Hippocampal formation (tissue), 2 donors: ENCODE results near the gene PCDHGA10.
"Not testable (repeated sequence)": the region's sequence is repeated elsewhere in the genome, so short reads cannot be mapped to it uniquely, and the experiment has no call there.

Experiments
- DNase-seq, 2 donors: peaks; one replicate each; lab custom pipeline; 2025; lab: John Stamatoyannopoulos, UW

The PCDHGA10 gene

DNA sequence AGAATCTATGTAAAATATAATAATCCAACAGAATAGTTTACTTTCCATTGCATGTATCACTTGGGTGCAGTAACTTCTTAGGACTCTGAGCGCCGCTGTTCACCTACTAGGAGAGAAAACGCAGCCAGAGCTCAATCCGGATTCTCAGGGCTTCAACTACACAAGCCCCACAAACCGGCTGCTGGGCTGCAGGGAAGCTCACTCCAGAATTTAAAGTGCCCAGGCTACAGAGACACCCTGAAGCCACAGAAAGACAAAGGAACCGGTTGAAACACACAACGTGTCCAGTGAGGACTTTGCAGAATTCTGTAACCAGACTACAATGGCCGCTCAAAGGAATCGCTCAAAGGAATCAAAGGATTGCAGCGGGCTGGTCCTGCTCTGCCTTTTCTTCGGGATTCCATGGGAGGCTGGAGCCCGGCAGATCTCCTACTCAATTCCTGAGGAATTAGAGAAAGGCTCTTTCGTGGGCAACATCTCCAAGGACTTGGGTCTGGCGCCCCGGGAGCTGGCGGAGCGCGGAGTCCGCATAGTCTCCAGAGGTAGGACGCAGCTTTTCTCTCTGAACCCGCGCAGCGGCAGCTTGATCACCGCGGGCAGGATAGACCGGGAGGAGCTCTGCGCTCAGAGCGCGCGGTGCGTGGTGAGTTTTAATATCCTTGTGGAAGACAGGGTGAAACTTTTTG, at the start of gene PCDHGA10:
TSS of gene PCDHGA10 (plus strand) at position 134 of the 686 bp plus-strand sequence. CDS start at position 323, 189 bp downstream.
- no peak for DNase-seq

DNA sequence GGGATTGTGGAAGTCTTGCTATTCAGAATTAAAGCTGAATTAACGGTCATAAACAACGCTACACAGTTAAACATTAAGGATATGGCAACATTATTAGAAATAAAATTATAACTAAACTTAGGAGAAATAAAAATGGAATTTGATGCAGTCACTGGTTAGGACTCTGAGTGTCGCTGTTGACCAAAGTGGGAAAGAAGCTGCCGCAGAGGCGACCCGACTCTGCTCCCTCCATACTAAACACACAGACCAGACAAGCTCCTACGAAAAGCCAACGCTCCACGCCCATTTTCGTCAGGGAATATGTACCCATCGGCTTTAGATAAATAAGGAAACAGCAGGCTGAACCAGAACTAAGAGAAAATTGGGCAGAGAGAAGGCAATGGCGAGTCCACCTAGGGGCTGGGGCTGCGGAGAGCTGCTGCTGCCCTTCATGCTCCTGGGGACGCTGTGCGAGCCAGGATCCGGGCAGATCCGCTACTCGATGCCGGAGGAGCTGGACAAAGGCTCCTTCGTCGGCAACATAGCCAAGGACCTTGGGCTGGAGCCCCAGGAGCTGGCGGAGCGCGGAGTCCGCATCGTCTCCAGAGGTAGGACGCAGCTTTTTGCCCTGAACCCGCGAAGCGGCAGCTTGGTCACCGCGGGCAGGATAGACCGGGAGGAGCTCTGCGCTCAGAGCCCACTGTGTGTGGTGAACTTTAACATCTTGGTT, 48.7 kb upstream of the PCDHGA10 start, which contains the start of gene PCDHGA5:
TSS of gene PCDHGA5 (plus strand) at position 211 of the 709 bp plus-strand sequence. CDS start at position 380, 169 bp downstream.
- DNase-seq = no peak

DNA sequence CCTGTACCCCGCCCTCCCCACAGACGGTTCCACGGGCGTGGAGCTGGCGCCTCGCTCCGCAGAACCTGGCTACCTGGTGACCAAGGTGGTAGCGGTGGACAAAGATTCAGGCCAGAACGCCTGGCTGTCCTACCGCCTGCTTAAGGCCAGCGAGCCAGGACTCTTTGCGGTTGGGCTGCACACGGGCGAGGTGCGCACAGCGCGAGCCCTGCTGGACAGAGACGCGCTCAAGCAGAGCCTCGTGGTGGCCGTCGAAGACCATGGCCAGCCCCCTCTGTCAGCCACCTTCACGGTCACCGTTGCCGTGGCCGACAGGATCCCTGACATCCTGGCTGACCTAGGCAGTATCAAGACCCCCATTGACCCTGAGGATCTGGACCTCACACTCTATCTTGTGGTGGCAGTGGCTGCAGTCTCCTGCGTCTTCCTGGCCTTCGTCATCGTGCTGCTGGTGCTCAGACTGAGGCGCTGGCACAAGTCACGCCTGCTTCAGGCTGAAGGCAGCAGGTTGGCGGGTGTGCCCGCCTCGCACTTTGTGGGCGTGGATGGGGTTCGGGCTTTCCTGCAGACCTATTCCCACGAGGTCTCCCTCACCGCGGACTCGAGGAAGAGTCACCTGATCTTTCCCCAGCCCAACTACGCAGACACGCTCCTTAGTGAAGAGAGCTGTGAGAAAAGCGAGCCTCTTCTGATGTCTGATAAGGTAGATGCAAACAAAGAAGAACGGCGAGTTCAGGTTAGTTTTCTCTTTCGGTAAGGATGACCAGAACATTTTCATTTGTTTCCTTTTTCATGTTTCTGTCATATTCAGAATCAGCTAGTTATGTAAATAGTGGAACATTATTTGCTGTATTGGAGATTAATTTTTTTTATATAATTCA, 46.5 kb upstream of the PCDHGA10 start:
- DNase-seq = no peak

DNA sequence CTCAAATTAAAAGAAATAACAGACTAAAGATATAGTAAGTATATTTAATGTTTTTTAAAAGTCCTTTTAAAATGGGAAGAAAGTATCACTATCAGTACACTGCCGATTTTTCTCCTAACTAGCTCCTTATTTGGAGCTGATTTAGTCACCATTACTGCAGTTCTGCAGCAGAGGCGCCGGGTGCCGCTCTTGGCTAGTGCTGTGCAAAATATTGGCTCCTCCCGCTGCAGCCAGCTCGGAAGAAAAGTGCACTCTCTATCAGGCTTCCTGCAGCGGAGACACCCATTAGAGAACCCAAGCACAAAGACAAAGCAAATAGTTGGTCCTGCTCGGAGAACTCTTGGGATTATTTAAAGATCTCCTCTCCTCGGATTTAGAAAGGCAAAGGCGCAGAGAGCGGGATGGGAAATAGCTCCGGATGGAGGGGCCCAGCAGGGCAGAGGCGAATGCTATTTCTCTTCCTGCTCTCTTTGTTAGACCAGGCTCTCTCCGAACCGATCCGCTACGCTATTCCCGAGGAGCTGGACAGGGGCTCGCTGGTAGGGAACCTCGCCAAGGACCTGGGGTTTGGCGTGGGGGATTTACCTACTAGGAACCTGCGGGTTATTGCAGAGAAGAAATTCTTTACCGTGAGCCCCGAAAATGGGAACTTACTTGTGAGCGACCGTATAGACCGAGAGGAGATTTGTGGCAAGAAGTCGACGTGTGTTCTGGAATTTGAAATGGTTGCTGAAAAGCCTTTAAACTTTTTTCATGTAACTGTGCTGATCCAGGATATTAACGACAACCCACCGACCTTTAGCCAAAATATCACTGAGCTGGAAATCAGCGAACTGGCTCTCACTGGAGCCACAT, 42.6 kb upstream of the PCDHGA10 start, which contains the start of gene PCDHGB3:
TSS of gene PCDHGB3 (plus strand) at position 249 of the 855 bp plus-strand sequence. CDS start at position 402, 153 bp downstream.
- no peak for DNase-seq

DNA sequence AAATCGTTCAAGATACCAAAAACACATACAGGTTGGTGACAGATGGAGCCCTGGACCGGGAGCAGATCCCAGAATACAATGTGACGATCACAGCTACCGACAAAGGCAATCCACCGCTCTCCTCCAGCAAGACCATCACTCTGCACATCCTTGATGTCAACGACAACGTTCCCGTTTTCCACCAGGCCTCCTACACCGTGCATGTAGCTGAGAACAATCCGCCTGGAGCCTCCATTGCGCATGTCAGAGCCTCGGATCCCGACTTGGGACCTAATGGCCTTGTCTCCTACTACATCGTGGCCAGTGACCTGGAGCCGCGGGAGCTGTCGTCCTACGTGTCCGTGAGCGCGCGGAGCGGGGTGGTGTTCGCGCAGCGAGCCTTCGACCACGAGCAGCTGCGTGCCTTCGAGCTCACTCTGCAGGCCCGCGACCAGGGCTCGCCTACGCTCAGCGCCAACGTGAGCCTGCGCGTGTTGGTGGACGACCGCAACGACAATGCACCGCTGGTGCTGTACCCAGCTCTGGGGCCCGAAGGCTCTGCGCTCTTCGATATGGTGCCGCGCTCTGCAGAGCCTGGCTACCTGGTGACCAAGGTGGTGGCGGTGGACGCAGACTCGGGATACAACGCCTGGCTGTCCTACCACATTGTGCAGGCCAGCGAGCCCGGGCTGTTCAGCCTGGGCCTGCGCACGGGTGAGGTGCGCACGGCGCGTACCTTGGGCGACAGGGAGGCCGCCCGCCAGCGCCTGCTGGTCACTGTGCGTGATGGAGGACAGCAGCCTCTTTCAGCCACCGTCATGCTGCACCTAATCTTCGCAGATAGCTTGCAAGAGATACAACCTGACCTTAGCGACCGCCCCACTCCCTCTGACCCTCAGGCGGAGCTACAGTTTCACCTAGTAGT, 41.0 kb upstream of the PCDHGA10 start:
- no peak for DNase-seq

DNA sequence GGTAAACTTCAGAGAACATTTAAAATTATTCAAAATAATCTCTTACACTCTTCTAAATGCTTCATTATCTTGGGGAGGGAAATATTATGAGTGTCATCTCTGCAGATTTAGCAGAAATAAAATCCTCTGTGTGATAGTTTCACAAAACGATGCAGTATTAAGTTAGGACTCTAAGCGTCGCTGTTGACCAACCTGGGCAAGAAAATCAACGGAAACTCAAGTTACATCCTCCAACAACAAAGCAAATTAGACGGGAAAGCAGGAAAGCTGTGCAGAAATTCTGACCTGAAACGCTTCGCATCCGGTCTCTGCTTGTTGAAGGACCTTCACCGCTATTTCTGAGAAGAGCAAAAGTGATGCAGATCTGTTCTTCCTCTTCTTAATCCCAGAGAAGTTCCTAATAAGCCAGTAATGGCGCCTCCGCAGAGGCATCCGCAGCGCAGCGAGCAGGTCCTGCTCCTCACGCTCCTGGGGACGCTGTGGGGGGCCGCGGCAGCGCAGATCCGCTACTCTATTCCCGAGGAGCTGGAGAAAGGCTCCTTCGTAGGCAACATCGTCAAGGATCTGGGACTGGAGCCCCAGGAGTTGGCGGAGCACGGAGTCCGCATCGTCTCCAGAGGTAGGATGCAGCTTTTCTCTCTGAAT, 39.0 kb upstream of the PCDHGA10 start, which contains the start of gene PCDHGA6:
TSS of gene PCDHGA6 (plus strand) at position 219 of the 645 bp plus-strand sequence. CDS start at position 412, 193 bp downstream.
- DNase-seq = no peak

DNA sequence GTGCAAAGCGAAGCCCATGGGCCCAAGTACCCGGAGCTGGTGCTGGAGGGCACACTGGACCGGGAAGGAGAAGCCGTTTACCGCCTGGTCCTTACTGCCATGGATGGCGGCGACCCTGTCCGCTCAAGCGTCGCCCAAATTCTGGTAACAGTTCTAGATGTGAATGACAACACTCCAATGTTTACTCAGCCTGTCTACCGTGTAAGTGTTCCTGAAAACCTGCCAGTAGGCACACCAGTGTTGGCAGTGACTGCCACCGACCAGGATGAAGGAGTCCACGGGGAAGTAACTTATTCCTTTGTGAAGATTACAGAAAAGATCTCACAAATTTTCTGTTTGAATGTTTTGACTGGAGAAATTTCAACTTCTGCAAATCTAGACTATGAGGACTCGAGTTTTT, 38.2 kb upstream of the PCDHGA10 start:
- no peak for DNase-seq

DNA sequence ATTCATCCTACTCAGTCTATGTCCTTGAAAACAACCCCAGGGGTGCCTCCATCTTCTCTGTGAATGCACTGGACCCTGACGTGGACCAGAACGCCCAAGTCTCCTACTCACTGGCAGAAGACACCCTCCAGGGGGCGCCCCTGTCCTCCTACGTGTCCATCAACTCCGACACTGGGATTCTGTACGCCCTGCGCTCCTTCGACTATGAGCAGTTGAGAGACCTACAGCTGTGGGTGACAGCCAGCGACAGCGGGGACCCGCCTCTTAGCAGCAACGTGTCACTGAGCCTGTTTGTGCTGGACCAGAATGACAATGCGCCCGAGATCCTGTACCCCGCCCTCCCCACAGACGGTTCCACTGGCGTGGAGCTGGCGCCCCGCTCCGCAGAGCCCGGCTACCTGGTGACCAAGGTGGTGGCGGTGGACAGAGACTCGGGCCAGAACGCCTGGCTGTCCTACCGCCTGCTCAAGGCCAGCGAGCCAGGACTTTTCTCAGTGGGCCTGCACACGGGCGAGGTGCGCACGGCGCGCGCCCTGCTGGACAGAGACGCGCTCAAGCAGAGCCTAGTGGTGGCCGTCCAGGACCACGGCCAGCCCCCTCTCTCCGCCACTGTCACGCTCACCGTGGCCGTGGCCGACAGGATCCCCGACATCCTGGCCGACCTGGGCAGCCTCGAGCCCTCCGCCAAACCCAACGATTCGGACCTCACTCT, 37.2 kb upstream of the PCDHGA10 start:
- not testable (repeated sequence) for DNase-seq

DNA sequence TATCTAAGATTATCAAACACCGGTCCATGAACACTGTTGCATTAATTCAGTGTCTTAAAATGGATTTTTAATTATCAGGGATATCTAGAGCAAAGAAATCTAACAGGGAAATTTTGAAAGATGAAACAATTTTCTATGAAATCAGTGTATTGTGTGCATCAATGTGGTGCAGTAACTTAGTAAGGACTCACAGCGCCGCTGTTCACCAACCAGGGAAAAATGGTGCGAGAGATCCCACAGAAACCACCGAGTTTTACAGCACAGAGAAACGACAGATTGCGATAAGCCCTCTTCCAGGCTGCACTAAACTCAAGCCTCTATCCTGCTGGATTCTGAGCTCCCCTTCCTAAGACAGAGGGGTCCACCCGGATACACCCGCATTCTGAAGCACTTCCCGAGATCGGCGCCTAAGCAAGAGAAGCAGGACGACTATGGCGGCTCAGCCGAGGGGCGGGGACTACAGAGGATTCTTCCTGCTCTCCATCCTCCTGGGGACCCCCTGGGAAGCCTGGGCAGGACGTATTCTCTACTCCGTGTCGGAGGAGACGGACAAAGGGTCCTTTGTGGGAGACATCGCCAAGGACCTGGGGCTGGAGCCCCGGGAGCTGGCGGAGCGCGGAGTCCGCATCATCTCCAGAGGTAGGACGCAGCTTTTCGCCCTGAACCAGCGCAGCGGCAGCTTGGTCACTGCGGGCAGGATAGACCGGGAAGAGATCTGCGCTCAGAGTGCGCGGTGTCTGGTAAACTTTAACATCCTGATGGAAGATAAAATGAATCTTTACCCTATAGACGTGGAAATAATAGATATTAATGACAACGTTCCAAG, 30.1 kb upstream of the PCDHGA10 start, which contains the start of gene PCDHGA7:
TSS of gene PCDHGA7 (plus strand) at position 274 of the 826 bp plus-strand sequence. CDS start at position 432, 158 bp downstream.
- DNase-seq = no peak

DNA sequence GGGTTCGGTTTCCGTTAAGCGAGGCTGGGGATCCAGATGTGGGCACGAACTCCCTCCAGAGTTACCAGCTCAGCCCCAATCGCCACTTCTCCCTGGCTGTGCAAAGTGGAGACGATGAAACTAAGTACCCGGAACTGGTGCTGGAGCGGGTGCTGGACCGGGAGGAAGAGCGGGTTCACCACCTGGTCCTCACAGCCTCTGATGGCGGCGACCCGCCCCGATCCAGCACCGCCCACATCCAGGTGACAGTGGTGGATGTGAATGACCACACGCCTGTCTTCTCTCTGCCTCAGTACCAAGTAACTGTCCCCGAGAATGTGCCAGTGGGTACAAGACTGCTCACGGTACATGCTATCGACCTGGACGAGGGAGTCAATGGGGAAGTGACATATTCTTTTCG, 29.4 kb upstream of the PCDHGA10 start:
- no peak for DNase-seq

DNA sequence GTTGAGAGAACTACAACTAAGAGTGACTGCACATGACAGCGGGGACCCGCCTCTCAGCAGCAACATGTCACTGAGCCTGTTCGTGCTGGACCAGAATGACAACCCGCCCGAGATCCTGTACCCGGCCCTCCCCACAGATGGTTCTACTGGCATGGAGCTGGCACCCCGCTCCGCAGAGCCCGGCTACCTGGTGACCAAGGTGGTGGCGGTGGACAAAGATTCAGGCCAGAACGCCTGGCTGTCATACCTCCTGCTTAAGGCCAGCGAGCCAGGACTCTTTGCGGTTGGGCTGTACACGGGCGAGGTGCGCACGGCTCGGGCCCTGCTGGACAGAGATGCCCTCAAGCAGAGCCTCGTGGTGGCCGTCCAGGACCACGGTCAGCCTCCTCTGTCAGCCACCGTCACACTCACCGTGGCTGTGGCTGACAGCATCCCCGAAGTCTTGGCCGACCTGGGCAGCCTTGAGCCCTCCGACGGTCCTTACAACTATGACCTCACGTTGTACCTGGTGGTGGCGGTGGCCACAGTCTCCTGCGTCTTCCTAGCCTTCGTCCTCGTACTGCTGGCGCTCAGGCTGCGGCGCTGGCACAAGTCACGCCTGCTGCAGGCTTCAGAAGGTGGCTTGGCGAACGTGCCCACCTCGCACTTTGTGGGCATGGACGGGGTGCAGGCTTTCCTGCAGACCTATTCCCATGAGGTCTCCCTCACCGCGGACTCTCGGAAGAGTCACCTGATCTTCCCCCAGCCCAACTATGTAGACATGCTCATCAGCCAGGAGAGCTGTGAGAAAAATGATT, 28.1 kb upstream of the PCDHGA10 start:
- no peak for DNase-seq

DNA sequence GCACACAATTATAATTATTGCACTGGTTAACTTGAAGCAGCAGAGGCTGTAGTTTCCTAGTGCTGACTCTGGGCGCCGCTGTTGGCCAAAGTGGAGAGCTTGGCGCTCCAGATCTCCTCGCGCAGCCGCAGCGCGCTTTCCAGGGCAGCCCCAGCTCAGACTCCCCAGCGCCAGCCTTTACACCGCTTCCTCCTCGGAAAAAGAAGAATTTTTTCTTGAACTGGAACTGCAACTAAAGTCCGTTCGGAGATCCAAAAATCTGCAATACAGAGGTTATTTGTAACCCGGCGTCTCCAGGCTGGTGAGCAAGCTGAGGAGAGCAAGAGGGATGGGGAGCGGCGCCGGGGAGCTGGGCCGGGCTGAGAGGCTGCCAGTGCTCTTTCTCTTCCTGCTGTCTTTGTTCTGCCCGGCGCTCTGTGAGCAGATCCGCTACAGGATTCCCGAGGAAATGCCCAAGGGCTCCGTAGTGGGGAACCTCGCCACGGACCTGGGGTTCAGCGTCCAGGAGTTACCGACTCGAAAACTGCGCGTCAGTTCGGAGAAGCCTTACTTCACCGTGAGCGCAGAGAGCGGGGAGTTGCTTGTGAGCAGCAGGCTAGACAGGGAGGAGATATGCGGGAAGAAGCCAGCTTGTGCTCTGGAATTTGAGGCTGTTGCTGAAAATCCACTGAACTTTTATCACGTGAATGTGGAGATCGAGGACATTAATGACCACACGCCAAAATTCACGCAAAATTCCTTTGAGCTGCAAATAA, 25.1 kb upstream of the PCDHGA10 start, which contains the start of gene PCDHGB4:
TSS of gene PCDHGB4 (plus strand) at position 142 of the 755 bp plus-strand sequence. CDS start at position 329, 187 bp downstream.
- DNase-seq = not testable (repeated sequence)

DNA sequence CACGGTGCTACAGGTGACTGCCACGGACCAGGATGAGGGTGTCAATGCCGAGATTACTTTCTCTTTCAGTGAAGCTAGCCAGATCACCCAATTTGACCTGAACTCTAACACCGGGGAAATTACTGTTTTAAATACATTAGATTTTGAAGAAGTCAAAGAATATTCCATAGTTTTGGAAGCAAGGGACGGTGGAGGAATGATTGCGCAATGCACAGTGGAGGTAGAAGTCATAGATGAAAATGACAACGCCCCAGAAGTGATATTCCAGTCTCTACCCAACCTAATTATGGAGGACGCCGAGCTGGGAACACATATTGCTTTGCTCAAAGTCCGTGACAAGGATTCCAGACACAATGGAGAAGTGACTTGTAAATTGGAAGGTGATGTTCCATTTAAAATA, 24.1 kb upstream of the PCDHGA10 start:
- no peak for DNase-seq

DNA sequence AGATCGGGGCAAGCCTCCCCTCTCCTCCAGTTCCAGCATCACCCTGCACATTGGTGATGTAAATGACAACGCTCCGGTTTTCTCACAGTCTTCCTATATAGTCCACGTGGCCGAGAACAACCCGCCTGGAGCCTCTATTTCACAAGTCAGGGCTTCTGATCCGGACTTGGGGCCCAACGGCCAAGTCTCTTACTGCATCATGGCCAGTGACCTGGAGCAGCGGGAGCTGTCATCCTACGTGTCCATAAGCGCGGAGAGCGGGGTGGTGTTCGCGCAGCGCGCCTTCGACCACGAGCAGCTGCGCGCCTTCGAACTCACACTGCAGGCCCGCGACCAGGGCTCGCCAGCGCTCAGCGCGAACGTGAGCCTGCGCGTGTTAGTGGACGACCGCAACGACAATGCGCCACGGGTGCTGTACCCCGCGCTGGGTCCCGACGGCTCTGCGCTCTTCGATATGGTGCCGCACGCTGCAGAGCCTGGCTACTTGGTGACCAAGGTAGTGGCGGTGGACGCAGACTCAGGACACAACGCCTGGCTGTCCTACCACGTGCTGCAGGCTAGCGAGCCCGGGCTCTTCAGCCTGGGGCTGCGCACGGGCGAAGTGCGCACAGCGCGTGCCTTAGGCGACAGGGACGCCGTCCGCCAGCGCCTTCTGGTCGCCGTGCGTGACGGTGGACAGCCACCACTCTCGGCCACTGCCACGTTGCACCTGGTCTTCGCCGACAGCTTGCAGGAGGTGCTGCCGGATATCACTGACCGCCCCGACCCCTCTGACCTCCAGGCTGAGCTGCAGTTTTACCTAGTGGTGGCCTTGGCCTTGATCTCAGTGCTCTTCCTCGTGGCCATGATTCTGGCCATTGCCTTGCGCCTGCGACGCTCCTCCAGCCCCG, 23.4 kb upstream of the PCDHGA10 start:
- no peak for DNase-seq
